Neuronal stem cell (in vitro differentiated cells): ENCODE measurements around the gene GRID1.

Source experiments
- DNase-seq: peaks from one replicate; pipeline ENCODE4 v3.0.0-alpha.2; 2013; ENCODE audit warnings: low spot score
- H2AFZ ChIP-seq: one replicate; pipeline ENCODE4 v1.6.1; 2013; ENCODE audit warnings: mild to moderate bottlenecking, low read length, inconsistent platforms
- H2AK5ac ChIP-seq: 2 replicates; pipeline ENCODE4 v1.6.1; 2013; ENCODE audit warnings: low read depth, mild to moderate bottlenecking, inconsistent platforms, low read length, moderate library complexity, mixed read lengths
- H2BK120ac ChIP-seq: 2 replicates; pipeline ENCODE4 v1.6.1; 2013; ENCODE audit warnings: low read depth, mild to moderate bottlenecking, inconsistent platforms, low read length, moderate library complexity, mixed read lengths
- H2BK12ac ChIP-seq: one replicate; pipeline ENCODE4 v1.6.1; 2013; ENCODE audit warnings: low read length, inconsistent platforms
- H2BK15ac ChIP-seq: 2 replicates; pipeline ENCODE4 v1.6.1; 2013; ENCODE audit warnings: mild to moderate bottlenecking, low read length, inconsistent platforms, mixed read lengths
- H2BK5ac ChIP-seq: one replicate; pipeline ENCODE4 v1.6.1; 2013; ENCODE audit warnings: inconsistent platforms, mild to moderate bottlenecking, low read length, moderate library complexity
- H3K14ac ChIP-seq: one replicate; pipeline ENCODE4 v1.6.1; 2013; ENCODE audit warnings: low read length, inconsistent platforms
- H3K18ac ChIP-seq: 2 replicates; pipeline ENCODE4 v1.6.1; 2013; ENCODE audit warnings: low read length, inconsistent platforms
- H3K23ac ChIP-seq: 2 replicates; pipeline ENCODE4 v1.6.1; 2013; ENCODE audit warnings: low read depth, mild to moderate bottlenecking, mixed read lengths, low read length, inconsistent platforms; ENCODE audit not compliant: poor library complexity
- H3K27ac ChIP-seq: replicated peaks from 3 replicates; pipeline ENCODE4 v1.5.1; 2013; ENCODE audit warnings: low read length, inconsistent platforms
- H3K27me3 ChIP-seq, 3 experiments: 2 replicates each; pipeline ENCODE4 v1.6.1; 2013; ENCODE audit warnings: low read length in 3 of 3, mild to moderate bottlenecking in 2 of 3, inconsistent platforms in 1 of 3, low read depth in 1 of 3, mixed read lengths in 1 of 3, moderate library complexity in 1 of 3; ENCODE audit not compliant: control insufficient read depth in 3 of 3, insufficient read depth in 3 of 3
- H3K36me3 ChIP-seq, 2 donors: replicated peaks in 1 of 2; 2 replicates each; pipeline ENCODE4 v1.6.1; 2013; ENCODE audit warnings: low read length in 2 of 2; ENCODE audit not compliant: control insufficient read depth in 2 of 2, insufficient read depth in 2 of 2
- H3K4ac ChIP-seq: 2 replicates; pipeline ENCODE4 v1.6.1; 2013; ENCODE audit warnings: inconsistent platforms, mild to moderate bottlenecking, low read length, moderate library complexity
- H3K4me1 ChIP-seq, 2 donors: 1 replicate in 1 of 2; 2 replicates in 1 of 2; pipeline ENCODE4 v1.6.1; 2013; ENCODE audit warnings: low read length in 2 of 2, low read depth in 1 of 2; ENCODE audit not compliant: control insufficient read depth in 2 of 2, insufficient read depth in 1 of 2
- H3K4me2 ChIP-seq: one replicate; pipeline ENCODE4 v1.6.1; 2013; ENCODE audit warnings: mild to moderate bottlenecking, low read length, inconsistent platforms; ENCODE audit not compliant: insufficient read depth, poor library complexity, severe bottlenecking
- H3K4me3 ChIP-seq, 2 donors: 2 replicates each; pipeline ENCODE4 v1.5.1; 2013; ENCODE audit warnings: low read length in 2 of 2, mild to moderate bottlenecking in 2 of 2, inconsistent platforms in 1 of 2, moderate library complexity in 1 of 2
- H3K79me1 ChIP-seq: one replicate; pipeline ENCODE4 v1.6.1; 2013; ENCODE audit warnings: low read depth, mild to moderate bottlenecking, inconsistent platforms, low read length, moderate library complexity
- H3K9ac ChIP-seq: one replicate; pipeline ENCODE4 v1.6.1; 2013; ENCODE audit warnings: mild to moderate bottlenecking, low read depth, low read length, inconsistent platforms; ENCODE audit not compliant: poor library complexity
- H3K9me3 ChIP-seq, 2 donors: replicated peaks in 1 of 2; 2 replicates each; pipeline versions ENCODE3 to v1.6.1; 2013; ENCODE audit warnings: low read length in 2 of 2, mild to moderate bottlenecking in 2 of 2, inconsistent platforms in 1 of 2, low read depth in 1 of 2, mixed read lengths in 1 of 2, moderate library complexity in 1 of 2; ENCODE audit not compliant: control insufficient read depth in 2 of 2, insufficient read depth in 1 of 2
- H4K8ac ChIP-seq: one replicate; pipeline ENCODE4 v1.6.1; 2013; ENCODE audit warnings: low read depth, mild to moderate bottlenecking, inconsistent platforms, low read length, moderate library complexity
- H4K91ac ChIP-seq: one replicate; pipeline ENCODE4 v1.6.1; 2013; ENCODE audit warnings: low read length, low read depth, mild to moderate bottlenecking, inconsistent platforms; ENCODE audit not compliant: poor library complexity
- WGBS, 2 donors: extraction: QIAGEN DNeasy Blood & Tissue Kit; methylation state at CpG; one replicate each; pipeline ENCODE4 v1.1.7; 2013; ENCODE audit warnings: missing lambda C conversion rate in 2 of 2, mixed read lengths in 1 of 2; ENCODE audit not compliant: insufficient read length in 2 of 2, insufficient replicate concordance in 1 of 2; ENCODE audit errors: extremely low coverage in 2 of 2; 5-methylcytosine and 5-hydroxymethylcytosine counted together

The GRID1 gene

GRCh38 chr10:86376852-86377796 lies 10.5 kb upstream of the GRID1 start:
- no peak overlapping the region for H3K4ac ChIP-seq
- no peaks in the 10 kb centered on the region for H3K9me3 ChIP-seq
- no peaks in the 10 kb centered on the region for H3K36me3 ChIP-seq
- no peak overlapping the region for H3K4me3 ChIP-seq
- peaks cover 0 to 52% (median 11%) of the 10 kb centered on the region in 3 experiments for H3K27me3 ChIP-seq
- peak overlapping the region; percentile 55 for H3K4me2 ChIP-seq
- H3K23ac ChIP-seq = no peak overlapping the region
- H2BK120ac ChIP-seq = no peak overlapping the region
- peak overlapping the region; percentile 13 for H3K9ac ChIP-seq
- no CpG with 5 or more reads among the region's 68 CpGs for WGBS, 2 donors
- H2AFZ ChIP-seq = peak overlapping the region; percentile 88
- H2BK12ac ChIP-seq = no peak overlapping the region
- H4K91ac ChIP-seq = no peak overlapping the region
- H3K4me1 ChIP-seq = peaks cover 0 to 1% of the 10 kb centered on the region in 2 donors
- peak overlapping the region; percentile 43 for H3K14ac ChIP-seq
- no peak overlapping the region for H4K8ac ChIP-seq
- peak overlapping the region; percentile 61 for H2BK15ac ChIP-seq
- peak overlapping the region; percentile 73 for H3K18ac ChIP-seq
- no peaks in the 10 kb centered on the region for H3K79me1 ChIP-seq
- peak; percentile 71 for DNase-seq
- no peak overlapping the region for H3K27ac ChIP-seq
- no peak overlapping the region for H2BK5ac ChIP-seq
- peak overlapping the region; percentile 29 for H2AK5ac ChIP-seq

DNA sequence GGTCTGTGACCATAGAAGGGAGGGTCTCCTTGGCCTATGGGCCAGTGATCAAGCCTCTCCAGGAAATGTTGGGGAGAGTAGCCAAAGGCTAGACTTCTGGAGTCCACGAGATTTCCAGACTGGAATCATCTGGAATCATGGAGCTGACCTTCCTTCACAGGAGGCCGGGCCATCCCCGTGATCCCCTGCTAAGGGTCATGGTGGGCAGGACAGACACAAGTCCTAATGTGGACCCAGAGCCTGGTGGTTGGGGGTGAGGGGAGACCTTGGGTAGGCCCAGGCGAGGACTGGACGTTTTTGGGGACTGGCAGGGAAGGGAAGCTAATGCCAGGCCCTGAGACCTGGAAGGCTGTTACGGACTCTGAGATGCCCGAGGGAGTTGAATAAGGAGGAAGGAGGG lies 9.8 kb upstream of the GRID1 start:
- no CpG with 5 or more reads among the region's 7 CpGs for WGBS, 2 donors
- Histone ChIP-seq H2BK15ac (peak overlapping the region; percentile 61), H2BK12ac (no peak overlapping the region), H3K79me1 (no peaks in the 10 kb centered on the region), H2AFZ (no peak overlapping the region), H3K27ac (no peak overlapping the region), H3K4me2 (no peak overlapping the region), H3K4me1 (peaks cover 0 to 1% of the 10 kb centered on the region in 2 donors), H4K91ac (no peak overlapping the region), H3K18ac (peak overlapping the region; percentile 73), H3K9me3 (no peaks in the 10 kb centered on the region), H3K9ac (no peak overlapping the region), H3K27me3 (peaks cover 0 to 54% (median 11%) of the 10 kb centered on the region in 3 experiments), H3K14ac (peak overlapping the region; percentile 43), H4K8ac (no peak overlapping the region), H2BK5ac (no peak overlapping the region), H3K36me3 (no peaks in the 10 kb centered on the region), H3K23ac (no peak overlapping the region), H2AK5ac (peak overlapping the region; percentile 48), H3K4ac (no peak overlapping the region), H2BK120ac (no peak overlapping the region), H3K4me3 (no peak overlapping the region)
- DNase-seq = no peak

GRCh38 chr10:86375204-86375603 lies 8.6 kb upstream of the GRID1 start:
- Histone ChIP-seq H2BK5ac (no peak overlapping the region), H3K79me1 (no peaks in the 10 kb centered on the region), H3K36me3 (no peaks in the 10 kb centered on the region), H3K27me3 (peaks cover 0 to 59% (median 11%) of the 10 kb centered on the region in 3 experiments), H2AFZ (no peak overlapping the region), H3K9ac (no peak overlapping the region), H3K18ac (no peak overlapping the region), H2AK5ac (no peak overlapping the region), H2BK12ac (no peak overlapping the region), H3K4me1 (peaks cover 0 to 1% of the 10 kb centered on the region in 2 donors), H3K4ac (no peak overlapping the region), H3K14ac (no peak overlapping the region), H3K4me2 (no peak overlapping the region), H3K23ac (no peak overlapping the region), H2BK120ac (no peak overlapping the region), H2BK15ac (no peak overlapping the region), H3K27ac (no peak overlapping the region), H4K8ac (no peak overlapping the region), H4K91ac (no peak overlapping the region), H3K9me3 (no peaks in the 10 kb centered on the region), H3K4me3 (no peak overlapping the region)
- DNase-seq = no peak
- WGBS, 2 donors = no CpG with 5 or more reads among the region's 8 CpGs

DNA sequence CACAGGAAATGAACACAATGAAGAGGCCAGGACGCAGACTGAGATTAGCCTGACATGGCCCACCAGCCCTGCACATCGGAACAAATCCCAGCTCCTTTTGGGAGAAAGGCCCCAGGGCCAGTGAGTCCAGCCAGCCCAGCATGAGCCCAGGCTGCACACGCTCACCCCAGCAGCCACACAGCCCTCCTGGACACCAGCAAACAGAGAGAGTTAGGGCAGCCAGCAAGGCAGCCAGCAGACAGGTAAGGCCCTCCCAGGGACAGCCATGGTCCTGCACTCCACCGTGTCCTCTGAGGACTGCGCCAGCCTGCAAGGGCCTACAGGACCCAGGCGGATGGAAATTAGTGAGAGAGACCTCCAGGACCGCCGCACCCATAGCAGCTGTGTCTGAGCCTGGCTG lies 8.1 kb upstream of the GRID1 start:
- H3K27ac ChIP-seq = no peak overlapping the region
- H3K4me2 ChIP-seq = no peak overlapping the region
- no peak overlapping the region for H2BK12ac ChIP-seq
- H3K9me3 ChIP-seq = no peaks in the 10 kb centered on the region
- no peak overlapping the region for H2BK15ac ChIP-seq
- no peak overlapping the region for H2AFZ ChIP-seq
- H3K9ac ChIP-seq = peak overlapping the region; percentile 46
- H2BK120ac ChIP-seq = no peak overlapping the region
- peak overlapping the region; percentile 45 for H2AK5ac ChIP-seq
- DNase-seq = no peak
- H3K18ac ChIP-seq = no peak overlapping the region
- peak overlapping the region; percentile 9 for H3K23ac ChIP-seq
- no peak overlapping the region for H3K14ac ChIP-seq
- H3K27me3 ChIP-seq = peaks cover 0 to 60% (median 16%) of the 10 kb centered on the region in 3 experiments
- no peak overlapping the region for H4K8ac ChIP-seq
- no peaks in the 10 kb centered on the region for H3K79me1 ChIP-seq
- H3K36me3 ChIP-seq = no peaks in the 10 kb centered on the region
- H4K91ac ChIP-seq = peak overlapping the region; percentile 27
- H2BK5ac ChIP-seq = no peak overlapping the region
- H3K4me1 ChIP-seq = peaks cover 0 to 1% of the 10 kb centered on the region in 2 donors
- no peak overlapping the region for H3K4me3 ChIP-seq
- no peak overlapping the region for H3K4ac ChIP-seq
- WGBS, 2 donors = no CpG with 5 or more reads among the region's 8 CpGs
